Liver (tissue), 9 donors: ENCODE measurements around the gene FIG4. TPM values are rescaled to one million over a fixed set of nuclear protein-coding genes. Genes with fewer than 3 reads are reported as not detected.
"Not testable (repeated sequence)": the region's sequence is repeated elsewhere in the genome, so short reads cannot be mapped to it uniquely, and the experiment has no call there.

Experiments used
- DNase-seq: peaks from one replicate; pipeline ENCODE4 v3.0.0-alpha.2; 2017; ENCODE audit warnings: low spot score
- H3K27ac ChIP-seq, 2 donors: one replicate each; pipeline ENCODE4 v1.7.0; 2013; ENCODE audit warnings: inconsistent platforms in 2 of 2, low read length in 2 of 2, control low read depth in 1 of 2, low read depth in 1 of 2, mild to moderate bottlenecking in 1 of 2
- H3K27me3 ChIP-seq, 4 donors: one replicate each; pipeline versions ENCODE4 v1.6.1 to v1.7.0; 2013; ENCODE audit warnings: low read length in 3 of 4, inconsistent platforms in 1 of 4, mild to moderate bottlenecking in 1 of 4, moderate library complexity in 1 of 4; ENCODE audit not compliant: control insufficient read depth in 4 of 4, insufficient read depth in 4 of 4
- H3K36me3 ChIP-seq, 4 donors: one replicate each; pipeline versions ENCODE4 v1.6.1 to v1.7.0; 2013; ENCODE audit warnings: low read length in 3 of 4, mild to moderate bottlenecking in 3 of 4, low read depth in 1 of 4, moderate library complexity in 1 of 4; ENCODE audit not compliant: control insufficient read depth in 4 of 4, insufficient read depth in 3 of 4
- H3K4me1 ChIP-seq, 4 donors: one replicate each; pipeline versions ENCODE4 v1.6.1 to v1.7.0; 2013; ENCODE audit warnings: low read length in 3 of 4, mild to moderate bottlenecking in 3 of 4, moderate library complexity in 1 of 4; ENCODE audit not compliant: control insufficient read depth in 4 of 4, insufficient read depth in 4 of 4
- H3K4me3 ChIP-seq, 3 donors: one replicate each; pipeline versions ENCODE4 v1.6.1 to v1.7.0; 2013; ENCODE audit warnings: low read length in 3 of 3, control low read depth in 1 of 3, low read depth in 1 of 3, mild to moderate bottlenecking in 1 of 3
- H3K9ac ChIP-seq, 2 donors: one replicate each; pipeline ENCODE4 v1.7.0; 2013; ENCODE audit warnings: low read length in 2 of 2, mild to moderate bottlenecking in 2 of 2, moderate library complexity in 2 of 2, control low read depth in 1 of 2, low read depth in 1 of 2
- H3K9me3 ChIP-seq, 4 donors: one replicate each; pipeline versions ENCODE4 v1.6.1 to v1.7.0; 2013; ENCODE audit warnings: low read length in 3 of 4; ENCODE audit not compliant: control insufficient read depth in 4 of 4
- ATF3 ChIP-seq: IDR thresholded peaks from 2 replicates; pipeline ENCODE4 v1.6.1; 2016; ENCODE audit warnings: antibody characterized with exemption
- EGR1 ChIP-seq, 2 donors: IDR thresholded peaks; 2 replicates each; pipeline ENCODE4 v1.6.1; 2016 to 2018; ENCODE audit warnings: antibody characterized with exemption in 2 of 2, low read depth in 2 of 2
- FOXA1 ChIP-seq: IDR thresholded peaks from 2 replicates; pipeline ENCODE4 v1.6.1; 2016; ENCODE audit warnings: antibody characterized with exemption
- GABPA ChIP-seq, 2 donors: IDR thresholded peaks in 1 of 2; conservative IDR thresholded peaks in 1 of 2; 2 replicates each; pipeline ENCODE4 v1.6.1; 2016; ENCODE audit warnings: antibody characterized with exemption in 2 of 2, mild to moderate bottlenecking in 1 of 2, moderate library complexity in 1 of 2
- HNF4A ChIP-seq, 2 donors: conservative IDR thresholded peaks; 2 replicates each; pipeline ENCODE4 v1.6.1; 2016; ENCODE audit warnings: antibody characterized with exemption in 2 of 2, mild to moderate bottlenecking in 2 of 2
- HNF4G ChIP-seq: IDR thresholded peaks from 2 replicates; pipeline ENCODE4 v1.6.1; 2016; ENCODE audit warnings: antibody characterized with exemption
- RXRA ChIP-seq, 2 donors: IDR thresholded peaks; 2 replicates each; pipeline ENCODE4 v1.6.1; 2017 to 2018; ENCODE audit warnings: antibody characterized with exemption in 2 of 2, mild to moderate bottlenecking in 1 of 2
- SP1 ChIP-seq: IDR thresholded peaks from 2 replicates; pipeline ENCODE4 v1.6.1; 2018; ENCODE audit warnings: antibody characterized with exemption, mild to moderate bottlenecking
- YY1 ChIP-seq: IDR thresholded peaks from 2 replicates; pipeline ENCODE4 v1.6.1; 2016; ENCODE audit warnings: antibody characterized with exemption, mild to moderate bottlenecking
- ZBTB33 ChIP-seq: IDR thresholded peaks from 2 replicates; pipeline ENCODE4 v1.6.1; 2016; ENCODE audit warnings: antibody characterized with exemption
- WGBS: extraction: QIAGEN DNeasy Blood & Tissue Kit; methylation state at CpG from one replicate; pipeline ENCODE4 v1.1.7; 2013; 5-methylcytosine and 5-hydroxymethylcytosine counted together
- polyA plus RNA-seq, 2 donors: library from polyadenylated mRNA; stranded (reverse) in 1 of 2; unstranded in 1 of 2; fragments of 200-250 nt in 1 of 2; fragments of >200 nt in 1 of 2; fragmentation: Nextera tagmentation in 1 of 2; extraction: Ambion mirVana in 1 of 2; gene quantifications; one replicate each; pipeline versions ENCODE4 v1.2.1 to v1.2.3, GENCODE V29; 2013 to 2015
- total RNA-seq, 2 donors: library from RNA; depleted of rRNA; stranded (reverse); fragments of >200 nt; gene quantifications; one replicate each; pipeline ENCODE4 v1.2.3, GENCODE V29; 2014
- donor health status: healthy.
- donor health status: healthy.
- donor health status: healthy.
- donor health status: healthy.
- donor health status: healthy.

The FIG4 gene
- total and polyA plus RNA-seq, 4 donors: 3.4 to 8.7 (median 4.6) TPM

- TF ChIP-seq GABPA (IDR thresholded peaks at IDR 0.05 in 1 of 2, conservative IDR thresholded peaks at IDR 0.05 in 1 of 2) (no peak), RXRA (IDR thresholded peaks at IDR 0.05) (no peak), ZBTB33 (no peak), HNF4G (no peak)
- no peak for DNase-seq
- WGBS: 73% methylated on average over 1 of the region's 1 CpG
Measured at GRCh38 chr6:109853426-109853825, 162.3 kb downstream of the FIG4 start.

GRCh38 chr6:109853951-109854350 is 162.9 kb downstream of the FIG4 start:
- H3K27ac ChIP-seq: no peak overlapping the region
- H3K4me1 ChIP-seq: no peaks in the 10 kb centered on the region
- no peak overlapping the region for H3K9ac ChIP-seq
- no peaks in the 10 kb centered on the region for H3K9me3 ChIP-seq
- H3K27me3 ChIP-seq: no peaks in the 10 kb centered on the region
- no peak for TF ChIP-seq RXRA (IDR thresholded peaks at IDR 0.05)
- TF ChIP-seq SP1: no peak
- TF ChIP-seq ATF3: no peak
- no peak for TF ChIP-seq EGR1 (IDR thresholded peaks at IDR 0.05; ENCODE audit: low read depth in 2 of 2)
- no peak for TF ChIP-seq FOXA1
- TF ChIP-seq GABPA (IDR thresholded peaks at IDR 0.05 in 1 of 2, conservative IDR thresholded peaks at IDR 0.05 in 1 of 2): no peak
- TF ChIP-seq HNF4A (conservative IDR thresholded peaks at IDR 0.05): no peak
- 72% methylated on average over 2 of the region's 2 CpGs for WGBS
- H3K36me3 ChIP-seq: no peaks in the 10 kb centered on the region
- DNase-seq: no peak
- no peak overlapping the region for H3K4me3 ChIP-seq

More at GRCh38 chr6:109853426-109853825, 162.3 kb downstream of the FIG4 start:
- Histone ChIP-seq H3K9ac (no peak overlapping the region), H3K9me3 (peaks cover 0 to 3% (median 0%) of the 10 kb centered on the region in 4 donors), H3K27me3 (no peaks in the 10 kb centered on the region), H3K36me3 (no peaks in the 10 kb centered on the region), H3K27ac (no peak overlapping the region), H3K4me3 (no peak overlapping the region), H3K4me1 (no peaks in the 10 kb centered on the region)

GRCh38 chr6:109854541-109855308 is 163.6 kb downstream of the FIG4 start:
- Histone ChIP-seq H3K27me3 (no peaks in the 10 kb centered on the region), H3K4me1 (no peaks in the 10 kb centered on the region), H3K4me3 (no peak overlapping the region), H3K9ac (no peak overlapping the region), H3K36me3 (no peaks in the 10 kb centered on the region), H3K27ac (no peak overlapping the region), H3K9me3 (no peaks in the 10 kb centered on the region)
- DNase-seq: no peak
- 86% methylated on average over 8 of the region's 8 CpGs for WGBS
- TF ChIP-seq YY1 (no peak), HNF4G (no peak)

- H3K27ac ChIP-seq, H3K36me3 ChIP-seq, H3K9me3 ChIP-seq, H3K9ac ChIP-seq, DNase-seq, H3K4me3 ChIP-seq, H3K4me1 ChIP-seq, H3K27me3 ChIP-seq: not testable (repeated sequence)
- 93% methylated on average over 9 of the region's 9 CpGs for WGBS
Measured at GRCh38 chr6:109855476-109856040, 164.5 kb downstream of the FIG4 start.
